GM12873 (cell line): ENCODE measurements around the gene ITPR3.
A peak's percentile ranks its signal among the peaks of the same experiment; 100 is the strongest.

Source experiments
- CTCF ChIP-seq: IDR thresholded peaks from 2 replicates; pipeline ENCODE4 v1.5.1; 2012; ENCODE audit warnings: low read depth, mild to moderate bottlenecking, moderate library complexity, low read length, control low read depth; ENCODE audit not compliant: insufficient read depth; ENCODE audit errors: missing control alignments

The ITPR3 gene

GRCh38 chr6:33696076-33696475 is 75.0 kb downstream of the ITPR3 start:
- no peak for TF ChIP-seq CTCF

- no peak for TF ChIP-seq CTCF
Observed at GRCh38 chr6:33696548-33697518, 75.7 kb downstream of the ITPR3 start.

- TF ChIP-seq CTCF, result no peak
Observed at GRCh38 chr6:33697845-33698244, 76.7 kb downstream of the ITPR3 start.

GRCh38 chr6:33698494-33698893 is 77.4 kb downstream of the ITPR3 start:
- TF ChIP-seq CTCF, result no peak

- TF ChIP-seq CTCF, result no peak
Observed at GRCh38 chr6:33699131-33699530, 78.0 kb downstream of the ITPR3 start.

GRCh38 chr6:33699739-33700138 is 78.6 kb downstream of the ITPR3 start:
- no peak for TF ChIP-seq CTCF

GRCh38 chr6:33700391-33701050 is 79.4 kb downstream of the ITPR3 start:
- TF ChIP-seq CTCF, result peak; percentile 96
